CD4-positive, alpha-beta T cell treated with Interleukin-12 subunit alpha and Interleukin-12 subunit beta, for 1 hour (primary cell): ENCODE measurements around the gene TXLNG.

Experiments used
- DNase-seq: peaks from one replicate; pipeline ENCODE4 v3.0.0-alpha.2; 2020

Gene TXLNG

GRCh38 chrX:16882702-16883486 lies 96.6 kb downstream of the TXLNG start:
- peak; percentile 64 for DNase-seq

DNA sequence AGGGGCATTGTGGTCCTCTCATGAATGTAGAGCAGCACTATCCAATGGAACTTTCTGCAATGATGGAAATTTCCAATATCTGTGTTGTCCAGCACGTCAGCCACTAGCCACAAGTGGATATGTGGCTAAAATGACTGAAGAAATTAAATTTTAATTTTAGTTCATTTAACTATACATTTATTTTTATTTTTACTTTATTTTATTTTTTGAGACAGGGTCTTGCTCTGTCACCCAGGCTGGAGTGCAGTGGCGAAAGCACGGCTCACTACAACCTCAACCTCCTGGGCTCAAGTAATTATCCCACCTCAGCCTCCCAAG lies 97.2 kb downstream of the TXLNG start:
- DNase-seq: no peak

GRCh38 chrX:16885628-16886027 lies 99.4 kb downstream of the TXLNG start:
- DNase-seq: no peak

- peak; percentile 68 for DNase-seq
These were observed 106.5 kb downstream of the TXLNG start for GRCh38 chrX:16892504-16893362.
